ENCODE measurements around the gene VPS37C. TPM values are rescaled to one million over a fixed set of nuclear protein-coding genes. Genes with fewer than 3 reads are reported as not detected.

The VPS37C gene
- total and polyA plus RNA-seq, 2 of the 13 experiments (the other 11 are each of a cell fraction or from before 2014, with no cell fraction given), result 7.5 to 8.8 TPM

- Histone ChIP-seq H3K36me3 (replicated peaks in 1 of 2; ENCODE audit: control insufficient read depth in 1 of 2, insufficient read depth in 2 of 2, low read length in 2 of 2) (no peaks in the 10 kb centered on the region), H3K27ac (ENCODE audit: extremely low read length, insufficient read depth, low read length) (no peak overlapping the region), H3K9me3 (ENCODE audit: low read length) (no peaks in the 10 kb centered on the region), H3K9ac (ENCODE audit: insufficient read depth, low read depth, low read length) (no peak overlapping the region), H3K27me3 (ENCODE audit: control insufficient read depth in 1 of 2, insufficient read depth in 2 of 2, low read length in 2 of 2) (peaks cover 1 to 37% of the 10 kb centered on the region in 2 experiments; a peak in 2 of 5 replicates), H3K4me3 (replicated peaks in 1 of 3; ENCODE audit: insufficient read depth in 1 of 3, low read depth in 2 of 3, low read length in 3 of 3) (no peak overlapping the region), H3K4me1 (ENCODE audit: insufficient read depth, low read length) (no peaks in the 10 kb centered on the region), H3K79me2 (ENCODE audit: insufficient read depth, low read length) (no peaks in the 10 kb centered on the region), H3K4me2 (ENCODE audit: low read depth, low read length) (no peak overlapping the region), H4K20me1 (ENCODE audit: insufficient read depth, low read length) (no peaks in the 10 kb centered on the region), H2AFZ (ENCODE audit: low read length) (no peak overlapping the region)
- FAIRE-seq (no peak), DNase-seq (ENCODE audit: low spot score) (no peak), ATAC-seq (no peak)
- no peak for TF ChIP-seq KDM2A (CRISPR knock-in tag; IDR thresholded peaks at IDR 0.05; ENCODE audit: borderline replicate concordance, low read depth)
- no peak for TF ChIP-seq BRCA1 (CRISPR knock-in tag; IDR thresholded peaks at IDR 0.05)
- no peak for TF ChIP-seq HHEX (CRISPR knock-in tag; IDR thresholded peaks at IDR 0.05)
- TF ChIP-seq BCL6 (CRISPR knock-in tag; IDR thresholded peaks at IDR 0.05), result no peak
- no peak for TF ChIP-seq STAT5B (CRISPR knock-in tag; IDR thresholded peaks at IDR 0.05)
- TF ChIP-seq BRF2 (CRISPR knock-in tag; IDR thresholded peaks at IDR 0.05), result no peak
- TF ChIP-seq THAP11 (CRISPR knock-in tag; IDR thresholded peaks at IDR 0.05), result no peak
- TF ChIP-seq, protein P1, sequence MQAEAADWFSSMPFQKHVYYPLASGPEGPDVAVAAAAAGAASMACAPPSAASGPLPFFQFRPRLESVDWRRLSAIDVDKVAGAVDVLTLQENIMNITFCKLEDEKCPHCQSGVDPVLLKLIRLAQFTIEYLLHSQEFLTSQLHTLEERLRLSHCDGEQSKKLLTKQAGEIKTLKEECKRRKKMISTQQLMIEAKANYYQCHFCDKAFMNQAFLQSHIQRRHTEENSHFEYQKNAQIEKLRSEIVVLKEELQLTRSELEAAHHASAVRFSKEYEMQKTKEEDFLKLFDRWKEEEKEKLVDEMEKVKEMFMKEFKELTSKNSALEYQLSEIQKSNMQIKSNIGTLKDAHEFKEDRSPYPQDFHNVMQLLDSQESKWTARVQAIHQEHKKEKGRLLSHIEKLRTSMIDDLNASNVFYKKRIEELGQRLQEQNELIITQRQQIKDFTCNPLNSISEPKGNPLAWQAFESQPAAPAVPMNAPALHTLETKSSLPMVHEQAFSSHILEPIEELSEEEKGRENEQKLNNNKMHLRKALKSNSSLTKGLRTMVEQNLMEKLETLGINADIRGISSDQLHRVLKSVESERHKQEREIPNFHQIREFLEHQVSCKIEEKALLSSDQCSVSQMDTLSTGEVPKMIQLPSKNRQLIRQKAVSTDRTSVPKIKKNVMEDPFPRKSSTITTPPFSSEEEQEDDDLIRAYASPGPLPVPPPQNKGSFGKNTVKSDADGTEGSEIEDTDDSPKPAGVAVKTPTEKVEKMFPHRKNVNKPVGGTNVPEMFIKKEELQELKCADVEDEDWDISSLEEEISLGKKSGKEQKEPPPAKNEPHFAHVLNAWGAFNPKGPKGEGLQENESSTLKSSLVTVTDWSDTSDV (CRISPR knock-in tag; IDR thresholded peaks at IDR 0.05), result no peak
- no peak for TF ChIP-seq ZSCAN9 (CRISPR knock-in tag; IDR thresholded peaks at IDR 0.05; ENCODE audit: borderline replicate concordance)
- TF ChIP-seq HNRNPLL (IDR thresholded peaks at IDR 0.05; ENCODE audit: low read depth, low read length, poor library complexity, severe bottlenecking), result no peak
- no peak for TF ChIP-seq MAFK (conservative IDR thresholded peaks at IDR 0.05 in 1 of 2, IDR thresholded peaks at IDR 0.05 in 1 of 2; ENCODE audit: low read length in 2 of 2)
- TF ChIP-seq ZNF24 (IDR thresholded peaks at IDR 0.05), result no peak
- TF ChIP-seq, protein P2, sequence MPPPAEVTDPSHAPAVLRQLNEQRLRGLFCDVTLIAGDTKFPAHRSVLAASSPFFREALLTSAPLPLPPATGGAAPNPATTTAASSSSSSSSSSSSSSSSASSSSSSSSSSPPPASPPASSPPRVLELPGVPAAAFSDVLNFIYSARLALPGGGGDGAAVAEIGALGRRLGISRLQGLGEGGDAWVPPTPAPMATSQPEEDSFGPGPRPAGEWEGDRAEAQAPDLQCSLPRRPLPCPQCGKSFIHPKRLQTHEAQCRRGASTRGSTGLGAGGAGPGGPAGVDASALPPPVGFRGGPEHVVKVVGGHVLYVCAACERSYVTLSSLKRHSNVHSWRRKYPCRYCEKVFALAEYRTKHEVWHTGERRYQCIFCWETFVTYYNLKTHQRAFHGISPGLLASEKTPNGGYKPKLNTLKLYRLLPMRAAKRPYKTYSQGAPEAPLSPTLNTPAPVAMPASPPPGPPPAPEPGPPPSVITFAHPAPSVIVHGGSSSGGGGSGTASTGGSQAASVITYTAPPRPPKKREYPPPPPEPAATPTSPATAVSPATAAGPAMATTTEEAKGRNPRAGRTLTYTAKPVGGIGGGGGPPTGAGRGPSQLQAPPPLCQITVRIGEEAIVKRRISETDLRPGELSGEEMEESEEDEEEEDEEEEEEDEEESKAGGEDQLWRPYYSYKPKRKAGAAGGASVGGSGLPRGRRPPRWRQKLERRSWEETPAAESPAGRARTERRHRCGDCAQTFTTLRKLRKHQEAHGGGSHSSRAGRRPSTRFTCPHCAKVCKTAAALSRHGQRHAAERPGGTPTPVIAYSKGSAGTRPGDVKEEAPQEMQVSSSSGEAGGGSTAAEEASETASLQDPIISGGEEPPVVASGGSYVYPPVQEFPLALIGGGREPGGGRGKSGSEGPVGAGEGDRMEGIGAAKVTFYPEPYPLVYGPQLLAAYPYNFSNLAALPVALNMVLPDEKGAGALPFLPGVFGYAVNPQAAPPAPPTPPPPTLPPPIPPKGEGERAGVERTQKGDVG (CRISPR knock-in tag; IDR thresholded peaks at IDR 0.05; ENCODE audit: borderline replicate concordance), result no peak
- POLR2A ChIA-PET, result no interaction called here
- BruUV-seq (replicated peaks), result no TSS peak
- in situ Hi-C loops (cut with HindIII; ENCODE audit: extremely low pct_ligation_motif_present, low pct_unique_long_range_greater_than_20kb) (no loop called here), intact Hi-C loops (cut with micrococcal nuclease; ENCODE audit: unreplicated experiment) (no loop called here)
- WGBS (ENCODE audit: low lambda C conversion rate), result 18% methylated on average over 5 of the region's 5 CpGs
- CTCF ChIA-PET (ENCODE audit: low intra/inter-chr PET ratio, low total read pairs), result interaction anchor here (2.5 kb wide), 1 partner anchor 44 kb away, joined by 49 read pairs; no protein-coding TSS in a partner anchor
These were observed 11.1 kb upstream of the VPS37C start for GRCh38 chr11:61172356-61172755.

All from HepG2 (cell line).